GM23248 (cell line): ENCODE data around the gene RTN4R.

ENCODE experiments used
- EZH2 ChIP-seq: fragments of 200-600 bp; sonication (generic); IDR thresholded peaks from 2 replicates; pipeline ENCODE4 v1.6.1; 2018; ENCODE audit warnings: antibody characterized with exemption, mild to moderate bottlenecking; ENCODE audit not compliant: insufficient read depth, poor library complexity, severe bottlenecking
- EZH2phosphoT487 ChIP-seq: fragments of 200-600 bp; sonication (generic); IDR thresholded peaks from 2 replicates; pipeline ENCODE4 v1.6.1; 2018; ENCODE audit warnings: antibody characterized with exemption, moderate library complexity, mild to moderate bottlenecking, low read depth; ENCODE audit not compliant: insufficient read depth

DNA sequence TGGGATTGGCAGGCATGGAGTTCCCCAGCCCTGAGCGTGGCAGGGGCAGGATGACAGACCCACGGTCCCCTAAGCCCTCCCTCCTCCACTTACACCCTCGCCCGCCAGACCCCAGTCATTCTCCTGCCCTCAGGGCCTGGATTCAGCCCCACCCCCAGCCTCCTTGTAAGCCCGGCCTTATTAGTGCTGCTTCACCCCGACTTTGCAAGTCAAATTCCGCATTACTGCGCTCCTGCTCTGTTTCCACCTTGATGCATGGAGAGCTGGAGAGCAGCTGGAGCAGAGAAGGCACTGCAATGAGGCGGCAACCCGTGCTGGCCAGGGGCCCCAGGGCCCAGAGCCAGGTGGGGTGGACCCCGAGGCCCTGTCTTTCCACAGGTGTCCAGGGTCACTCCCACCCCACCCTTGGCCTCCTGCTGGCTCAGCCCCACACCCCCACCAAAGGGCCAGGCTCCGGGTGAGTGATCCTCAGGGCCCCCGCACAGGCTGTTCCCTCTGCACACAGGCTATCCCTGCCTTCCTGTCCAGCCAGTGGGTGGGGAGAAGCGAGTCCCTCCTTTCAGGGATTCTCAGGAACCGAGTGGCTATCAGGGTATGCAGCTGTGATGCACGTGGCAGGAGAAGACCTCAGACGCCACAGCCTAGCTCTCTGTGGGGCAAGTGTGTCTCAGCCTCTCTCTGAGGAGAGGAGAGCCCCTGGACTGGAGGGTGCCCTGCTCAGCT lies 36.4 kb downstream of the RTN4R start:
- no peak for TF ChIP-seq EZH2phosphoT487
- no peak for TF ChIP-seq EZH2
